GM15510 (cell line): ENCODE results near the gene MARCHF9.

Source experiments
- POLR2A ChIP-seq: IDR thresholded peaks from 3 replicates; pipeline ENCODE4 v1.6.1; 2011; ENCODE audit warnings: borderline replicate concordance; ENCODE audit not compliant: insufficient read length; ENCODE audit errors: extremely low read depth

MARCHF9 gene

DNA sequence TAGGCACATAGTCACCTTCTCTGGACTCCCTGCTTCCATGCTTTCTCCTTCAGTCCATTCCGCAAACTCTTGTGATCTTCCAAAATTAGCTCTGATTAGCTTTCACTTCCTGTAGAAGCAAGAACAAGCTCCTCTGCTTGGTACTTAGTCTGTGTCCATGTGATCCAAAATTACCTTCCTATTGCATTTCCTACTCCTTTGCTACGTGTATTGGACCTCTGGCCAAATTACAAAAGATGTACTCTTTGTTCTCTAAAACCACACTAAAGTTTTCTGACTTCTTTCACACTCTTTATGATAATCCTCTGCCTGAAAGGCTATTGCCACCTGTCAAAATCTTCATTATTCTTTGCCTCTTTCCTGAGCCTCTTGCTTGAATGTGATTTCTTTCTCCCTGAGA, 26.9 kb downstream of the MARCHF9 start:
- no peak for TF ChIP-seq POLR2A

DNA sequence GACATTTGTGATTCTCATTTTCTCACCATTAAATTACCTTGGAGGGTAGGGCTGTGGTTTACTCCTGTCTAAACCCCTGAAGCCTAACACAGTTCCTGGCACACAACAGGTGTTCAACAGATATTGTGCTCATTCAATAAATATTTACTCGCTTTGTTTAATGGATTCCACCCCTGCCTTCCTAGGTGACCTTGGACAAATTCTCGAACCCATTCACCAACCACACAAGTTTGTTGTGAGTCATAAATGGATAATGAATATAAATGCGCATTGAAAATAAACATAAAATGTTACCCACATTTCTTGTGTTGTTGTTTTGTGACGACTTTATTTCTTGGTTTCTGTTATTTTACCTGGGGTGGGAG, 27.3 kb downstream of the MARCHF9 start:
- no peak for TF ChIP-seq POLR2A

DNA sequence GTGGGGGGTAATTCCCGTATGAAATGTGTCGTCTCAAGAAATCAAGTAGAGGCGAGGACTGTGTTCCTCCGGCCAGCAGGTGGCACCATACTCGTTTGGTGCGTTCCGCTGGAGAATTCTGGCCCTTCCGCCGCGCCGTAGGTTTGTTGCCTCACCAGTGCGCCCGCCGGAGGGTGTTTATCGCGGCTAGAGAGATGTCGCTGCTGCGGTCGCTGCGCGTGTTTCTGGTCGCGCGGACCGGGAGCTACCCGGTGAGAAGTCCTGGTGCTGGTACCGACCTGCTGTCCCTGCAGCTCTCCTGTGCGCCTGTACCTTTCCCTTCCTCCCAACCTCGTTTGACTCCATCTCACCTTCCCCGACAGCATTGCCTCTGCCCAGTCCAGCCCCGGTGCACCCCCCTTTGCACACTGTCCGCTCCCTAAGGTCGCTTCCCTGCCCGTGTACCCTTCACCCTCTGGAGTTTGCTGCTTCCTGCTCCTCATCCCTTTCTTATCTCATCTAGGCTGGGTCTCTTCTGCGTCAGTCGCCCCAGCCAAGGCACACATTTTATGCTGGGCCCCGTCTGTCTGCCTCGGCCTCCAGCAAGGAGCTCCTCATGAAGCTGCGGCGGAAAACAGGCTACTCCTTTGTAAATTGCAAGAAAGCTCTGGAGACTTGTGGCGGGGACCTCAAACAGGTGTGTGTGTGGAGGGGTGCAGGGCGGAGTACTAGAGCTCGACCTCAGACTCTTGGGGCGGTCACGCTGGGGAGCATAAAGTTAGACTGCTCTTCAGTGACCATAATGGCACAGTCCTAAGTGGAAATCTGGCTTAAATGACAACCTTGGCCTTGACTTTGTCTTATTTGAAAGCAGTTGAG, 27.9 kb downstream of the MARCHF9 start, which contains the start of gene TSFM:
Gene TSFM, plus strand, starts transcription at position 180 of the 858 bp plus-strand sequence. Its CDS starts 15 bp downstream, at position 195.
- peak; percentile 86 for TF ChIP-seq POLR2A

DNA sequence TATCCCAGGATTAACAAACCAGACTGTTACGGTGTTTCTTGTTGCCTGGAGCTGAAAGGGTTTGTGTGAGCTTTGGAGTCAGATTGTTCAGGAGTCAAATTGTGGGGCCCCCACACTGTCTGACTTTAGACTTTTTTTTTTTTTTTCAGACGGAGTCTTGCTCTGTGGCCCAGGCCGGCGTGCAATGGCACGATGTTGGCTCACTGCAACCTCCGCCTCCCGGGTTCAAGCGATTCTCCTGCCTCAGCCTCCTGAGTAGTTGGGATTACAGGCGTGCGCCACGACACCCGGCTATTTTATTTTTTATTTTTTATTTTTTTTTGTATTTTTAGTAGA, 28.5 kb downstream of the MARCHF9 start:
- TF ChIP-seq POLR2A, result no peak

DNA sequence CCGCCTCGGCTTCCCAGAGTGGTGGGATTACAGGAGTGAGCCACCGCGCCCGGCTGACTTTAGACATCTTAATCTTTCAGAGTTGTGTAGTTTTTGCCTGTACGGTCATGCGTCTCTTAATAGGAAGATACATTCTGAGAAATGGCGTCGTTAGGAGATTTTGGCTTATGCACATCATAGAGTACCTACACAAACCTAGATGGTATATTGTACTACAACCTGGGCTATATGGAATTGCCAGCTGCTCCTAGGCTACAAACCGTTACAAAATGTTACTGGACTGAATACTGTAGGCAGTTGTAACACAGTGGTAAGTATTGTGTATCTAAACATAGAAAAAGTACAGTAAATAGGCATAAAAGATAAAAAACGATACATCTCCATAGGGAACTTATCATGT, 29.0 kb downstream of the MARCHF9 start:
- no peak for TF ChIP-seq POLR2A

DNA sequence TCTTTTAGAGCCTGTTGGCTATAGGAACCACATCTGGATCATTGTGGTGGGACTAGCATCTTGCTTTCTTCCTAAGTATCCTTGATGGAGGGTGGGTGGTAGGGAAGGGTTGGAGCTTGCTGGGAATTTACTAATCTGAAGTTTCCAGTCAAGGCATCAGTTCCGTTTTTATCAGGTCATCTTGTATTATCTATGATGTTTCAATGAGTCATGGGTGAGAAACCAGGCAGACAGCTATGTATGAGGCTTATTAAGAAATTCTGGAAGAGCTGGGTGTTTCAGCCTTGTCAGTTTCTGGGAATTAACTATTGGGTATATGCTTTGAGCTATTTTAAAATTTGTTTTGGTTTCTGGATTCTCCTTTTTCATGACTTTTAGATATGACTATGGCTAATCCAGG, 39.0 kb downstream of the MARCHF9 start:
- no peak for TF ChIP-seq POLR2A

DNA sequence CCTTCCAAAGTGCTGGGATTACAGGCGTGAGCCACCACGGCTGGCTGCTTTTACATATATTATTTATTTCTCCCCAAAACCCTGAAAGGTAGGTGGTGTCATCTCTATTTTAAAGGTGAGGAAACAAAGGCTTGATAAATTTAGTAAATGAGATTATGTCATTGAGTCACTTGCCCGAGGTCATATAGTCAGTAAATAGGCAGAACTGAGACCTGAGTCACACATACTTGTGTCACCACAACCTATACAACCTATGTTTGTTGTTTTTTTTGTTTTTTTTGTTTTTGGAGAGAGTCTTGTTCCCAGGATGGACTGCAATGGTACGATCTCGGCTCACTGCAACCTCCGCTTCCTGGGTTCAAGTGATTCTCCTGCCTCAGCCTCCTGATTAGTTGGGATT, 40.5 kb downstream of the MARCHF9 start:
- no peak for TF ChIP-seq POLR2A

DNA sequence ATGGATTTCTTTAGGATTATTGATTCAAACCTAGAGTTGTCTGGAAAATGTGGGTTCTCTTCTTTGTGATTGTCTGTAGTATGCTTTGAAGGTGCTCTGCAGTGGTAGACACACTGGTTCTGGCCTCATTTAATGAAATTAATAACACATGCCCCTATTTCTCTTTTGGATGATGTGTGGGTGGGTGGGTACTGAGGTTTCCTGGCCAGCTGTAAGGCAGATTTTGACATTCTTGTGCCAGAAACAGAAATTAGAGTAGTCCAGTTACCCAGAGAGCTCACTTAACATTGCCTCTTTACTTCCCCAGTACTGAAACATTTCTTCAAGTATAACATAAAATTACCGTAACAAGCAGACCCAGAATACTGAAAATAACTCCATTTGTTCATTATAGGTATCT, 42.1 kb downstream of the MARCHF9 start:
- no peak for TF ChIP-seq POLR2A

DNA sequence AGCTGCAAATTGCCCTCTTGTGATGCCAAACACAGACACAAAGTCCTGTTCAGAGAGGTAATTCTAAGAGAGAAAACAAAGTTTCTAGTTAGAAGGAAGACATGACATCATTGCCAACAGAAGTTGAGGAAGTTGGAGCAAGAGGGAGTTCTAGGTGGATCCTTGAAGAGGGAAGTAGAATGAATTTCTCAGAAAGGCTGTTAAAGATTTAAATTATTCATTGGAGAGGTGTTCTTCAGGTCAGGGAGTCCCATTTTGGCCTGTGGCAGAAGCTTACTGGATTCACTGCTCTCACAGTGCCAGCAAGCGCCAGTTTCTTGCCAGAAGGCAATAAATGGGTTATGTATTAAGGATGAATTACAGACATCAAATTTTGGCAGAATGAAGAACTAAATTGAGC, 43.0 kb downstream of the MARCHF9 start:
- no peak for TF ChIP-seq POLR2A

DNA sequence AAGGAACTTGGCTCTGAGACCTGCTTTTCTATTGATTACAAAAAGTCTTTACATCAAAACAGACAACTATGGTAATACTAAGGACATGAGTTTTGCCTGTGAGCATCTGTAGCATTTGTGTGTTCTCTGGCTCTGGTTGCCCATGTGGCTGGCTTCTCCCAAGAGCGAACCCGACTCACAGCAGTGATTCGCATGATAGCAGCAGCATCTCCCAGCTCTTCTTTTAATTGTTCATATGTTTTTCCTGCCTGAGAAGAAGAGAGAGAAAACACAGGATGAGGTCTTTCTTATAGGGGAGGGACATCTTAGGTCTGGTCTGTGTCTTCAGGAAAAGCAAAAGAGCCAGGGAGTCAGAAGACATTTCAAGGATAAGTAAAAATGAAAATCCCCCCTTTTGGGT, 46.1 kb downstream of the MARCHF9 start:
- TF ChIP-seq POLR2A, result no peak

DNA sequence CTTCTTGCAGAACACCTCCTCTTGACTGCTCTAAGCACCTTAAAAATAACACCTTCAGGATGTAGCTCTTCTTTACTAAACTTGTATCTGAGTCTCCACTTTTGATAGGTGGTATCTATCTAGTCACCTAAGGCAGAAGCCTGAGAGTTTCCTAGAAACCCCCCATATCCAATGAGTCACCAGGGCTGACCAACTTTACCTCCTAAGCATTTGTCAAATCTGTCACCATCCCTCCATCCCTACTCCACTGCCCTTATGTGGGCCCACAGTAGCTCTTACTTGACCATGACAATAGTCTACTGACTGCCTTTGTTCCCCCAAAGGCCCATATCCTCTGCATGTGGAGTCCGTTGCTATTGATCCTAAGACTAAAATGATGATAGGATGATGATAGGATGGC, 47.7 kb downstream of the MARCHF9 start:
- no peak for TF ChIP-seq POLR2A

DNA sequence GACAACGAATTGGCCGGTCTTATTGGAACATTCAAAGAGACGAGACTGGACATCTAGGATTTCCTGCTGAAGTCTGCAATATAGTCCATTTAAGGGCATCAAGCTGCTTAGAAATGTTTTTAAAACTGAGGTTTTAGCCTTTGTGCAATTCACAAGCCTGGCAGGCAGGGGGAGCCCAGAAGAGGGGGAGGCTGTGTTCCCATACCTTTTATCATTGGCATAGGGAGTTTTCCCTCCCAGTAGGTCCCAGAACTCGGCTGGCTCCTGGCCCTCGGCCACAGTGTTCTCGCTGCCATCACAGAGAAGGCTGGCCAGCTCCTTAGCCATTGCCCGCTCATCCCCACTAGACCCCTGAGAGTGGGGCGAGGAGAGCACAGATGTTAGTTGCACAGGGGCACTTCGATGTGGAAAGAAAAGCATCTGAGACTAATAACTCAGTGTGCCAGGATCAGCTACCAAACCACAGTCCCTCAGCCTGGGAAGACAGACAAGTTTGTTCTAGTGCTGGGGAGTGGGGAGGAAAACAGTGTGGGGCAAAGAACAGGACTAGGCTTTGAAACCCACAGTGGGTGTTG, 48.5 kb downstream of the MARCHF9 start:
- no peak for TF ChIP-seq POLR2A

DNA sequence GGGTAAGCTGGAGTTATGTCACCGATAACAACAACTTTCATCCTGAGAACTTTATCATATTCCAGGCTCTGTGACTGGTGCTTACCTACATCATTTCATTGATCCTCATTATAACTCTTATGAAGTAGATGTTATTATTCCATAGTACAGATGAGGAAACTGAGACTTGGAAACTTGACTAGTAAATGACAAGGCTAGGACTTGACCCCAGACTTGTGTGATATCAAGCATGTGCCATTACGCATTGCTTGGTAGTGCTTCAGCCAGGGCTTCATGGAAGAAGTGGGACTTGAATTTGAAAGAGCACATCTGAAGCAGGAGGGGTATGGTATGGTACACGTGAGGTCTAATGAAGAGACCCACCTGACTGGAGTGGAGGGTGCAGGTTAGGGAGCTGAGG, 51.8 kb downstream of the MARCHF9 start:
- TF ChIP-seq POLR2A, result no peak

DNA sequence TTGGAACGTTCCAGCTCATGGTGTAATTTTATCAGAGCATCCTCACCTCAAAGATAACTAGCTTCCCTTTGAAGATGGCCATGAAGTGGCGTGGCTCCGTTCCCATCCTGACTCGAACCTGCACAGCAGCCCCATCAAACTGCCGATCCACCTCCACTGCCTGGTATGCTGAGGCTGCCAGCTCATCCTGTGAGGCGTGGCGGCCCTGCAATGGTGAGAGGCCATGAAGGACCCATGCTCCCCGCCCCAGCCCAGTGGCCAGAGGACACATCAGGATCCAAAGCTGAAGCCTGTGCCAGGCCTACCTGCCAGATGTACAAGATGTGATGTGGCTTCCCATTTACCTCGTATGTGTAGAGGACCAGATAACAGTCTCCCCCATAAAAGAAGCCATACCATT, 52.4 kb downstream of the MARCHF9 start:
- TF ChIP-seq POLR2A, result no peak

DNA sequence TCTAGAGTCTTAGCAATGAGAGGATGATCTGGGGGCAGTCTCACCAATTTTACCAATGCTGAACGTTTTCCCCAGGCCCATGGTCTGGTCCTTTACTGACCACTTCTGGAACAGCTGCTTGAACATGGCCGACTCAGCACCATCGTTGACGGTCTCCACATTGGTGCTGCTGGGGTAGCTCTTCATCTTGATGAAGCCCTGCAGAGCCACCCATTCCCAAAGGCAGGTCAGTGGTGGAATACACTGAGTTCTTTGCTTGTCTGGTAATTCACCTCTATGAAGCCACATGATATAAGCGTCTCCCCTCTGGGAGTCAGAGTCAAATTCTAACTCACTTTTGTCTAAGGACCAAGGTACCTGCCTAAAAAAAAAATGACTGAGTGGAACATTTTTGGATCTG, 53.4 kb downstream of the MARCHF9 start:
- TF ChIP-seq POLR2A, result no peak

DNA sequence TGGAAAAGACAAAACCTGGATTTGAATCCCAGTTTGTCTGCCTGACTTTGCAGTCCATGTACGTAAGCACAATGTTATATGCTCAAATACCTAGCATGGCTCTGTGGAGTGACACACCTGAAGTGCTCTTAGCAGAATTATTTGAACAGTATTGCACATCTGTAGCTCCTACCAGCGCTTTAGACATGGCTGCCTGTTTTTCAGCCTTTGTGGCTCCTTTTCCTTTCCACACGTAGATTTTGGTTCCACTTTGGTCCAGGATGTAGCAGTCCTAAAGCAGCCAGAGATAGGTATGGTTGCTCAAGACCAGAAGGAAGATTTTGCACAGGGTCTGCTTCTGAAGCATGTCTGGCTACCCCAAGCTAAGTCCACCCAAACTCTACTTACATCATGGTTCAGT, 54.5 kb downstream of the MARCHF9 start:
- TF ChIP-seq POLR2A, result no peak
